PFSK-1 (cell line): Measurements from ENCODE around the gene C1orf105.

ENCODE experiments used
- FOXP2 ChIP-seq: optimal IDR thresholded peaks from 2 replicates; pipeline ENCODE3; 2011; ENCODE audit warnings: borderline replicate concordance, control low read depth, inconsistent platforms; ENCODE audit not compliant: insufficient read depth; ENCODE audit errors: extremely low read length, extremely low read depth
- POLR2AphosphoS5 ChIP-seq: IDR thresholded peaks from 2 replicates; pipeline ENCODE4 v1.6.1; 2012; ENCODE audit warnings: low read depth, mild to moderate bottlenecking, control low read depth, low read length, moderate library complexity
- SIN3A ChIP-seq: IDR thresholded peaks from 2 replicates; pipeline ENCODE4 v1.6.1; 2012; ENCODE audit warnings: mild to moderate bottlenecking, low read length, moderate library complexity, borderline replicate concordance; ENCODE audit not compliant: insufficient read depth
- TAF1 ChIP-seq: IDR thresholded peaks from 2 replicates; pipeline ENCODE4 v1.6.1; 2012; ENCODE audit warnings: low read length, control low read depth, borderline replicate concordance; ENCODE audit not compliant: insufficient read depth
- TF ChIP-seq, protein P1 (sequence below), 2 experiments: IDR thresholded peaks; 2 replicates each; pipeline versions ENCODE4 v1.6.1 to v1.8.0; 2011 to 2012; ENCODE audit warnings: low read depth in 2 of 2, low read length in 2 of 2, control low read depth in 1 of 2, inconsistent platforms in 1 of 2, mild to moderate bottlenecking in 1 of 2, moderate library complexity in 1 of 2; ENCODE audit not compliant: insufficient read depth in 1 of 2

- TF ChIP-seq POLR2AphosphoS5 (no peak), TAF1 (no peak), FOXP2 (no peak), SIN3A (no peak)
- TF ChIP-seq, protein P1, sequence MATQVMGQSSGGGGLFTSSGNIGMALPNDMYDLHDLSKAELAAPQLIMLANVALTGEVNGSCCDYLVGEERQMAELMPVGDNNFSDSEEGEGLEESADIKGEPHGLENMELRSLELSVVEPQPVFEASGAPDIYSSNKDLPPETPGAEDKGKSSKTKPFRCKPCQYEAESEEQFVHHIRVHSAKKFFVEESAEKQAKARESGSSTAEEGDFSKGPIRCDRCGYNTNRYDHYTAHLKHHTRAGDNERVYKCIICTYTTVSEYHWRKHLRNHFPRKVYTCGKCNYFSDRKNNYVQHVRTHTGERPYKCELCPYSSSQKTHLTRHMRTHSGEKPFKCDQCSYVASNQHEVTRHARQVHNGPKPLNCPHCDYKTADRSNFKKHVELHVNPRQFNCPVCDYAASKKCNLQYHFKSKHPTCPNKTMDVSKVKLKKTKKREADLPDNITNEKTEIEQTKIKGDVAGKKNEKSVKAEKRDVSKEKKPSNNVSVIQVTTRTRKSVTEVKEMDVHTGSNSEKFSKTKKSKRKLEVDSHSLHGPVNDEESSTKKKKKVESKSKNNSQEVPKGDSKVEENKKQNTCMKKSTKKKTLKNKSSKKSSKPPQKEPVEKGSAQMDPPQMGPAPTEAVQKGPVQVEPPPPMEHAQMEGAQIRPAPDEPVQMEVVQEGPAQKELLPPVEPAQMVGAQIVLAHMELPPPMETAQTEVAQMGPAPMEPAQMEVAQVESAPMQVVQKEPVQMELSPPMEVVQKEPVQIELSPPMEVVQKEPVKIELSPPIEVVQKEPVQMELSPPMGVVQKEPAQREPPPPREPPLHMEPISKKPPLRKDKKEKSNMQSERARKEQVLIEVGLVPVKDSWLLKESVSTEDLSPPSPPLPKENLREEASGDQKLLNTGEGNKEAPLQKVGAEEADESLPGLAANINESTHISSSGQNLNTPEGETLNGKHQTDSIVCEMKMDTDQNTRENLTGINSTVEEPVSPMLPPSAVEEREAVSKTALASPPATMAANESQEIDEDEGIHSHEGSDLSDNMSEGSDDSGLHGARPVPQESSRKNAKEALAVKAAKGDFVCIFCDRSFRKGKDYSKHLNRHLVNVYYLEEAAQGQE (IDR thresholded peaks at IDR 0.05; ENCODE audit: insufficient read depth in 1 of 2, low read depth in 2 of 2, low read length in 2 of 2) = no peak
Observed at GRCh38 chr1:172397633-172398032, 22.9 kb upstream of the C1orf105 start.
